Embryonic facial prominence (tissue), 1 donor: ENCODE data around the gene MROH8.
A peak's percentile ranks its signal among the peaks of the same experiment; 100 is the strongest.

Experiments
- DNase-seq: peaks from one replicate; pipeline ENCODE4 v3.0.0-alpha.2; 2016; ENCODE audit errors: extremely low spot score

MROH8 gene

DNA sequence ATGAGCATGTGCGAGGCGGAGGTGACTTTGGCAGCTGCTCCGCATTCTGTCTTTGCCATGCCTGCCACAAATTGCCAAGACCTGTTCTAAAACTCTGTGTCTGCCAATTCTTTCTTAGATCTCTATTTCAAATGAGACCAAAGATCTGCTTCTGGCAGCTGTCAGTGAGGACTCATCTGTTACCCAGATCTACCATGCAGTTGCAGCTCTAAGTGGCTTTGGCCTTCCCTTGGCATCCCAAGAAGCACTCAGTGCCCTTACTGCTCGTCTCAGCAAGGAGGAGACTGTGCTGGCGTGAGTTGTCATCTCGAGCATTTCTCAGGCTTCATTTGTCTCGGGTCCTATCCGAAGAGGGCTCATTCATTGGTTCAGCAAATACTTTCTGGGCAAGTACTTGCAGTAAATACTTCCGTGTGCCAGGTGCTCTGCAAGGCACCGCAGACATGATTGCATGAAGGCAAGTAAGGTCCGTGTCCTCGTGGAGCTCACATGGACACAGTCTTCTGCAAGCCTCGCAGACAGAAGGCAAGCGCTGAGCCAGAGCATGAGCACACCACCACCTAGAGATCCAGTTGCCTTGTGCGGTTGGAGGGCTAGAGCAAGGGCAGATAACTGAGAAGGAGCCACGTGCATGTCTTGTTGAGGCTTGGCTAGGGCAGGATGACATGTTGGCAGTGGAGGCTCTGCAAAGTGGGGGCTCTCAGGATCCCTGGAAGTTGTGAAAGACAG is 19.7 kb upstream of the MROH8 start:
- no peak for DNase-seq

DNA sequence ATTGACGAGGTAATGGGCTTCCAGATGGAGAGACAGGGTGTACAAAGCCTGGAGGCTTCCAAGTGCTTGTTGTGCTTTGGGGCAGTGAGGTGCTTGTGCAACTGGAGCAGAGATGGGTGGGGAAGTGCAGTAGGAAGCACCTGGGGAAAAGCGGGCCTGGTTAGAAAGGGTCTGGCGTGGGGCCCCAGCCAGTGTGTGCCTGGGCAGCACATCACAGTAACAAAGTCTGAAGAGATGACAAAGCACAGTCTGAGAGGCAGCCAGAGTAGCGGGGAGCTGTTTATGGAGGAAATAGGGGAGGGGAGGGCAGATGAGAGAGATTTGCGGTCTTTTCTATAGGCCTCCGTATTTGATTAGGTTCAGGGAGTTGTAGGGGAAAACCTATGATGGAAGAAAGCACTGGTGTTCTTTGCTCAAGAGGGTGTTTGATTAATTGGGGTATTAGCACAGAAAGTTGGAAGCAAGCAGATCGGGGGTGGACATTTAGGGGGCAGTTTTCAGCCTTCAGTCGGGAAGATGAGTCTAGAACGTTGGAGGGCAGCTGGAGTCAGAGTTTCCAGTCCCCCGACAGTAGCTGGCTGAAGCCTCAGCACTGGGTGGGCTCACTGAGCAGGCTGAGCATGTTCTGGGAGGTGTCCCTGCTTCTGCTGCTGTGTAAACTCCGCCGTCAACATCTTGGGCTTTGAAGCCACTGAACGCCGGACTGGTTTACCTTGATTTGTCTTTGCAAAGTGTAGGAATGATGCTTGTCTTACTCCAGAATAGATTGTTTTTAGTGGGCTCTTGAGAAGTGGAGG is 15.5 kb upstream of the MROH8 start:
- DNase-seq = no peak

DNA sequence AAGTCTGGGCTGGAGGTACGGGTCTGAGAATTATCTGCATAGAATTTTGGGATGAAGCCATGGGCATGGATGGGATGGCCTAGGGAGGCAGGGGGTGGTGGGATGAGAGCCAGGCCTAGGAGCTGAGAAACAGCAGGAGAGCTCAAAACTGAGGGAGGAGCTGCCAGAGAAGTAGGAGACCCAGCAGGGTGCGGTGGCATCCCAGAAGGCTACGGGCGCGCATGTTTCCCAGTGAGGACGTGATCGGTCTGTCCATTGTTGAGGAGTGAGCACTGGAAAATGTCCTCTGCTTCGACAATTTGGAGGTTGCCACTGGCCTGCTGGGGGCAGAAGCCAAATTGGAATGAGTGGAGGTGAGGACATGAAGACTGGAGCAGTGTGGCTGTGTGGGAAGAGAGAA is 14.5 kb upstream of the MROH8 start:
- DNase-seq = no peak

DNA sequence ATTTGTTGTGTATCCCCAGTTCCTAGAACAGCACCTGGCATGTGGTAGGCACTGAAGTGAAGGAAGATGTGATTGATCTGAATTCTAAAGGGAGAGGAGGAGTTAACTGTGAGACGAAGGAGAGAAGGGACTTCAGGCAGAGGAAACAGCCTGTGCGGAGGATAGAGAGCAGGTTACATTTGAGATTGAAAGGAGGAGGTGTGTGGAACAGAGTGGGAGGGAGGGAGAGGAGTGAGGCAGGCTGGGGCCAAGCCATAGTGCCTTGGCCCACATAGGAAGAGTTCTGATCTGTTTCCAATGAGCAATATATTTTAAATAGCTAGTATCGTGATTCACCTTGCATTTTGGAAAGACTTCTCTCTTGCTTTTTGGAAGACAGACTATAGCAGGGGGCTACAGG is 13.9 kb upstream of the MROH8 start:
- no peak for DNase-seq

DNA sequence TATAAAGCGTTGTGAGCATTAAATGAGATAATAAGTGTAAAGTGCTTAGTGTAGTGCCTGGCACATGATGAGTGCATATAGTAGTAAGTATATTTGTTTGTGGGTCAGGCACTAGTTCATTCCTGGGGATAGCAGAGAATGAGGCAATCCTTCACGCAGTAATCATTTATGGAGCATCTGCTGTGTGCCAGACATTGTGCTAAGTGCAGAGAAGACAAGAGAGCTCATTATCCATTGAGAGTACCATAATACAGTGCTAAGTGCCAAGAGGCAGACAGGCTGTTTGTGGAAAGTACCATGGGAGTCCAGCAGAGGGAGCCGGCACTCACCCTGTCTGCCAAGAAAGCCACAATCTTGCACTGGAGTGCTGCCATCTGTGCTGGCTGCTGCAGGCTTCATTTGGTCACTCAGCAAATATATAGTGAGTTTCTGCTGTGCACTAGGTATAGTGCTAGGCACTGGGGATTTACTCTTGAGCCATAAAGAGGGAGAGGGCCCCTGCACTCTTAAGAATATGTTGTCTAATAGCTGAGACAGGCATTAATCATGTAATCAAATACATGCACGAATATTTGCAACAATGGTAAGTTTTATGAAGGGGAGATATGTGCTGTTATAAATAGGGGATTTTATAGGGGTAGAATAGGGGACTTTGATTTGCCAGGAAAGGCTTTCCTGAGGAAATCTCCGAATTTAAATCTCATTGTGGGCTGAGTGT is 12.9 kb upstream of the MROH8 start:
- DNase-seq = peak; percentile 46

DNA sequence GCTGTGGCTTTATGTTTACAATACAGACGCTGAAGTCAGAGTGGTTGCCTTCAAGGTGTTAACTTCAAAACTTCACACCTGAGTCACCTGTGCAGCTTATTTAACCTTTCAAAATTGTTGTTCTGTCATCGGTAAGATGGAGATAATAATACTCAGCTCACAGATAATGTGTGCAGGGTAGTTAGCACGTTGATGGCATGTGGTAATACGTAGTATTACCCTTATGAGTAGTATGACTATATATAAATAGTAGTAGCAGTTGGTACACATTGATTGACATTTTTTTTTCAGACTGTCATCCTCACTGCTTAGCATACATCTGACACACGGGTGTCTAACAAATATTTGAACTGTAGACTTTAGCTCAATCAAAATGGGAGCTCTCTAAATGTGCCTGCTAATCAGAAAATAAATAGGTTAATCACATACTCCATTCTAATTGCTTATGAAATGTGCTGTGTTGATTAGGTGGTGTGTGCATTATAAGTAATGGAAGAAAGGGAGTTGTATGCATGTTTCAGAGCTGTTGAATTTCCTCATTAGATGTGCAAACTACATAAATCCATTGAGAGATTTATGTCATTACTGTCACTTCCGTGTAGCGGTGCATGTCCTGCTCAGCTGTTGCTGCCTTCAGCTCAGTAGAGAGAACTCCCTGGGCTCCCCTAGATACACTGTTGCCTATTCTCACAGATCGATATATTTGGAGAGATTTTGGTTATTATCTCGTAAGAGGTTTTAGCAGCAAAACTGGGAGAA is 11.2 kb upstream of the MROH8 start:
- no peak for DNase-seq

DNA sequence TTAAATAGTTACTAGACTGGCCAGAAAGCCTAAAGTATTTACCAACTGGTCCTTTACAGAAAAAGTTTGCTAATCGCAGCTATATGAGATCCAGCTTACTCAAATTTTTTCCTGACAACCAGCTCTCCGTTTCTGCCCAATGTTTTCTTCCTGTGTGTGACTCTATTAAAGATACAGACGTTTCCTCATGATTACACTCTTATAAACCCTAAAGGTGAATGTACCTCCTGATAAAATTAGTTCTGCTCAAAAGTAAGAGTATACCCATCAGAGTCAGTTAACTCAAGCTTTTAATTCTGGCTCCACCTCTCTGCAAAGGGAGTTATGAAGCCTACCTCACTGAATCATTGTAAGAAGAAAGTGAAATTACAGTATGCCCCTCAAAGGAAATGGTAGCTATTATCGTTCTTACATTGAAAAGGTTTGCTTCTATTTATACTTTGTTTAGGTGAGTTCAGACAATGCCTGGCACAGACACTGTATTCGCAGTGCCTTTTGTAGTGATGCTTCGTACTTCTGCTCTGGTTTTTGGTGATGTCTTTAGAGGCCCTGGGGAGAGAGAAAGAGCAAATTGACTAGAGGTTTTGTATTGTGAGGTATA is 10.2 kb upstream of the MROH8 start:
- no peak for DNase-seq

DNA sequence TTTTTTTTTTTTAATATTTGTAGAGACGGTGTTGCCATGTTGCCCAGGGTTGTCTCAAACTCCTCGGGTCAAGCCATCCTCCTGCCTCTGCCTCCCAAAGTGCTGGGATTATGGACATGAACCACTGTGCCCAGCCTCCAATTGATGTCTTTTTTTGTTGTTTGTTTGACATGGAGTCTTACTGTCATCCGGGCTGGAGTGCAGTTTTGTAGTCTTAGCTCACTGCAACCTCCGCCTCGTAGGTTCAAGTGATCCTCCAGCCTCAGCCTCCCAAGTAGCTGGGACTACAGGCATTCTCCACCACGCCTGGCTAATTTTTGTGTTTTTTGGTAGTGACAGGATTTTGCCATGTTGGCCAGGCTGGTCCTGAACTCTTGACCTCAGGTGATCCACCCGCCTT is 9.4 kb upstream of the MROH8 start:
- DNase-seq = no peak

DNA sequence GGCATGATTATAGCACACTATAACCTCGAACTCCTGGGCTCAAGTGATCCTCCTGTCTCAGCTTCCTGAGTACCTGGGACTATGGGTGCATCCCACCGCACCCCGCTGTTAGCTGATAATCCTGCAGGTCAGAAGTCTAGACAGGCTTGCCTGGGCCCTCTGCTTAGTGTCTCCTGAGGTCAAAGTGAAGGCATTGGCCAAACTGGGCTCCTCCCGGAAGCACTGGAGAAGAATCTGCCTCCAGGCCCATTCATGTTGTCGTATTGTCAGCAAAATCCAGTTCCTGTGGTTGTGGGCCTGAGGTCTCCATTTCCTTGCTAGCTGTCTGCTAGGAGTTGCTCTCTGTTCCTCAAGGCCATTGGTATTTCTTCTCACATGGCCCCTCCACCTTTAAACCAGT is 6.3 kb upstream of the MROH8 start:
- DNase-seq = no peak

DNA sequence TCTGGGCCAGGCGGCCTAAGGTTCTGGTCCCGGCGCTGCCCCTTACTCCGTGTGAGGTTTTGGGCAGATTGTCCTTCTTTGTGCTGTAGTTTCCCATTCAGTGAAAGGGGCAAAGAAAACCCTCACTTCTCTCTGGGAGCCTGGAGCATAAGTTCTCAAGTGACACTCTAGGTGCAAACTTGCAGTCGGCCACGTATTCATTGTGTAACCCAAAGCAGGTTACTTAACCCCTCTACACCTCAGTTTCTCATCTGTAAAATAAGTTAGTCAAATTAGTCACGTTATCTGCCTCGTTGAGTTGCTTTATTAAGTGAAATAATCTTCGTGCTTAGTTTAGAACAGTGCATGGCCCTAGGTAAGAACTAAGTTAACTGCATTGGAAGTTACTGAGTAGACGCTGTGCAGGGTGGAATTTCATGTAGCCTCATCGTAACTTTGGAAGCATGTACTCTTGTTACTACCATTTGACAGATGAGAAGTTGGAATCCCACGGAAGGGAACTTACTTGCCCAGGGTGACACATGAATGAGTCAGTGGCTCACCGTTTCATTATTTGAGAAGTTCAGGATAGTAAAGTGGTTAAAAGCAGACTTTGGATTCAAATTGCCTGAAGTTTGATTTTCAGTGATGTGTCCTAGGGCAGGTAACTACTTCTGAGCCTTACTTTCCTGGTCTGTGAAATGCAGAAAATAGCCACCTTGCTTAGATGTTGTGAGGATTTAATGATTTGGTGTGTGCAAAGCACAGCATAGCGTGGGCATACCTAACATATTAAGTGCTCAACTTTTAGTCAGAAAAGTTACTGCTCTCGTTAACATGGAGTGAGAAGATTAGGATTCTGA is 556 bp upstream of the MROH8 start:
- no peak for DNase-seq

DNA sequence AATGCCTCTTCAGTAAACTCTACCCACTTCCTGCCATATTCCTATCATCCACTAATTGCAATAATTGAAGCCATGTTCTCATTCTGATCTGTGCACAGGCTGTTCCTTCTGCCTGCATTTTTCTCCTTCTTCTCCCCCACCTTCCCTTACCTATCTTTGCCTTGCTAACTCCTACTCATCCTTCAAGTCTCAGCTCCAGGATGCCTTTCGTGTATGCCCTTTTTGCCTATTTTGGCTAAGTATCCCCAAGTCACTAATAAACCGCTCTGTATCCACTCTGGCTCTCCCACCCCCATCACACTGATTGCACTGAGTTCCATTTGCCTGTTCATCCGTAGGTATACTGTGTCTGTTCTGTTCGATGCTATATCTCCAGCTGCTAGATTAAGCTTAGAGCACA is 6.5 kb downstream of the MROH8 start:
- no peak for DNase-seq

DNA sequence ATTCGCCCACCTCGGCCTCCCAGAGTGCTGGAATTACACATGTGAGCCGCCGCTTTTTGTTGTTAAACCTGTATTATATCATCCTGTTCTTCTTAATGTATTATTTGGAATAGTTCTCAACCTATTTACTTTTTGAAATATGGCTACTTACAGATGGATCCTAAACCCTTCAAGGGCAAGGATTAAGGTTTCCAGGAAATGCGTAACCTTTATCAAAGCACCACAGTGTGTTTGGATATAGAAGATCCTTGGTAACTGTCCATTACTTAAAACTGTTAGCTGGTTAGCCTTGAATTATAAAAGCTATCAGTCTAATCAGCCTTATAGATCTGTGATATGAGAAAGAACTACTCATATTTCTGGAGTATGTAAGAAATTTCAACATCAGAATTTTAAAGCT is 12.5 kb downstream of the MROH8 start:
- no peak for DNase-seq

DNA sequence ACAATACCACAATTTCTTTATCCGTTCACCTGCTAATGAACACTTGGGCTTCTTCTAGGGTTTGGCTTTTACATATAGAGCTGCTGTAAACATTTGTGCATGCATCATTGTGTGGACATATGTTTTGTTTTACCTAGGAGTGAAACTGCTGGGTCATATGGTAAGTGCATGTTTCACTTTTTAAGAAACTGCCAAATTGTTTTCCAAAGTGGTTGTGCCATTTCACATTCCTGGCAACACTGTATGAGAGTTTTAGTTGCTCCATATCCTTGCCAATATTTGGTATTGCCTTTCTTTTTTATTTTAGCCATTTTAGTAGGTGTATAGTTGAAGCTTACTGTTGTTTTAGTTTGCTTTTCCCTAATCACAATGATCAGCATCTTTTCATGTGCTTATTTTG is 14.3 kb downstream of the MROH8 start:
- no peak for DNase-seq

DNA sequence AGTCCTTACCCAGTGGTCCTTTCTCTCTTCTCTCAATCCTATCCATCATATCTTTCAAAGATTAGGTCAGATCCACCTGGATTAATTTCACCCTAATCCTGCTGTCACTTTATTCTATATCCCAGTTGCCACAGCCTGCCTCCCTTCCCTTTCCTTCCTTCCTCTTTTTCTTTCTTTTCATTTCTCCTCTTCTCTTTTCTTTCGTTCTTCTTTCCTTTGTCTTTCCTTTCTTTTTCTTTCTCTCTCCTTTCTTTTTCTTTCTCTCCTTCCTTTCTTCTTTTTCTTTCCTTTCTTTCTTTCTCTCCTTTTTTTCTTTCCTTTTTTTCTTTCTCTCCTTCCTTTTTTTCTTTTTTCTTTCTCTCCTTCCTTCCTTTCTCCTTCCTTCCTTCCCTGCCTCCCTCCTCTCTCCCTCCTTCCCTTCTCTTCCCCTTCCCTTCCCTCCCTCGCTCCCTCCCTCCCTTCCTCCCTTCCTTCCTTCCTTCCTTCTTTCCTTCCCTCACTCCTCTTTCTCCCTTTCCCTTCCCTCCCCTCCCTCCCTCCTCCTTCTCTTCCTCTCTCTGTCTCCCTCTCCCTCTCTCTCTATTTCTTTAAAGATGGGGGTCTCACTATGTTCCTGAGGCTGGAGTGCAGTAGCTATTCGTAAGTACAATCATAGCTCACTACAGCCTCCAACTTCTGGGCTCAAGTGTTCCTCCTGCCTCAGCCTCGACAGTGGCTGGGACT is 15.4 kb downstream of the MROH8 start:
- no peak for DNase-seq

DNA sequence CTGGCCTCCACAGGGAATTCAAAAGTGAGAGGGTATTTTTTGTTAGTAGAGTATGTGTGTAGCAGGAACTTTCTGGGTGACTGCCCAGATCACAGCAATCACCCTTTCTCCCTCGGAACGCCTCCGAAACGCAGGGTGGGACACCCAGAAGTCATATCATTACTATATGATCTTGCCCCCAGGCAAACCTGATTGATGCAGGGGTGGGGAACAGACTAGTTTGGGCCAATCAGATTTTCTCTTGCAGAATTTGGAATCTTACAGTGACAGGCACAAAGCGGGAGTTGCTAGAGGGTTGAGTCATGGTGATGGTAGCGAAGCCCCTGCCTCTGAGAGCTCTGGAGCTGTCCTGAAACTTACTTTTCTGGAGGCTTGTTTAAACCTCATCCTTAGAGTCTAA is 16.7 kb downstream of the MROH8 start:
- DNase-seq = no peak

DNA sequence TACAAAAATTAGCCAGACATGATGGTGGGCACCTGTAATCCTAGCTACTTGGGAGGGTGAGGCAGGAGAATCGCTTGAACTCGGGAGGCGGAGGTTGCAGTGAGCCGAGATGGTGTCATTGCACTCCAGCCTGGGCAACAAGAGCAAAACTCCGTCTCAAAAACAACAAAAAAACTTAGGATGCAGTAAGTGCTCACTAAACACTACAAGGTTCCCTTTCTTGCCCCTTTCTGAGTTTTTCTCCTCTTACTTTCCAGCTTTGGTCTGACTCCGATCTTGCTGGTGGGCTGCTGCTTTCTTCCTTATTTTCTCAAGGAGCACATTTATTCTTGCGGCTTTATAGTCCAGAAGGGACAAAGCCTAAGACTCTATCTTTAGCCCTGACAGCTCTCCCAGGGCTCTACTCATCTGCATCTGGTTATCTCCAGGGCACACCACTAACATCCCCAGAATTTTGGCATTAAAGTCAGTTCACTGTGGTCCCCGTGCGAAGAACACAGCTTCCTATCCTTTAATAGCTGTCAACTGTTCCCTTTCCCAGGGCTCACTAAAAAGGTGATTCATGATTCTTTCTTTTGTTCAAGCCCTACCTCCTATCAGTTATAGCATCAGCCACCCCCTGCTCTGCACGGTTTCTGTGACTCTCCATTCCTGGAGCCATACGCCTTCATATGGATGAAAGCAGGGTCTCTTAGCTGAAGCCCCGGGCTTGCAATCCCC is 17.4 kb downstream of the MROH8 start:
- no peak for DNase-seq

DNA sequence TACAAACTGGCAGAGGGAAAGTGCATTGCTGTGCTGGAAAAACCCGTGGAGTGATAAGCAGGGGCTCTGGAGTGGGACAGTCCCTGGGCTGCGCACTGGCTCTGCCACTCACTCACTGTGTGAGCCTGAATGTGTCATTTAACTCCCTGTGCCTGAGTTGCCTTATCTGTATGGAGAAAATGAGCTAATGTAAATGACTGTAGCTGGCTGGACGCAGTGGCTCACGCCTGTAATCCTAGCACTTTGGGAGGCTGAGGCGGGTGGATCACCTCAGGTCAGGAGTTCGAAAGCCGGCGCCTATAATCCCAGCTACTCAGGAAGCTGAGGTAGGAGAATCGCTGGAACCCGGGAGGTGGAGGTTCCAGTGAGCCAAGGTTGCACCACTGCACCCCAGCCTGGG is 18.7 kb downstream of the MROH8 start:
- DNase-seq = no peak

DNA sequence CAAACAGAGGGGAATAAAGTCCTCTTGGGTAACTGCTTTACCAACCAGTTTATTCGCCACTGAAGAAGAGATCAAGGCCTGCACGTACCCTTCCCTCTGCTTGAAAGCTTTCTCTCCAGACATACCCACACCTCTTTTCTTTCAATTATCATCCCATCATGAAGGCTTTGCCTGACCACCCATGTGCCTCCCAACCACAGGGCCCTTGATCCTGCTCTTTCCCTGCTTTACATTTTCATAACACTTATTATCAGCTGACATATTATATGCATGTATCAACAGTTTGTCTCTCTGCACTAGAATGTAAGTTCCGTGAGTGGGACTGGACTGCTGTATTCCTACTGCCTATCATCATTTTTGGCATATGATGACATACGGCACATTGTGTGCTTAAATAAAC is 21.1 kb downstream of the MROH8 start:
- no peak for DNase-seq

DNA sequence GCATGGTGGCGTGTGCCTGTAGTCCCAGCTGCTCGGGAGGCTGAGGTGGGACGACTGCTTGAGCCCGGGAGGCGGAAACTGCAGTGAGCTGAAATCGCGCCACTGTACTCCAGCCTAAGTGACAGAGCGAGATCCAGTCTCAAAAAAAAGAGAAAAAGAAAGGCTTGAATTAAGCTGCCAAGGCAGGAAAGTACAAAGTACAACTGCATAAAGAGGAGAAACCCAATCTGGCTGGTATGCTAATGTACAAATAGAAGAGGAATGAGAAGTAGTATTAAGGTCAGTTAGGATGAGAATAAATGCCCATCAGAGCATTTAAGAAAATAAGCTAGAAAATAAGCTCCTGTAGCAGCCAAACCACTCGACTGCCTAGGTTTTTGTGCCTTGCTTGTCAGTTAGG is 23.4 kb downstream of the MROH8 start:
- no peak for DNase-seq
